ENCODE measurements around the gene TAF4. TPM values are rescaled to one million over a fixed set of nuclear protein-coding genes. Genes with fewer than 3 reads are reported as not detected.
A peak's percentile ranks its signal among the peaks of the same experiment; 100 is the strongest.

TAF4 gene
- total and polyA plus RNA-seq, 2 of the 13 experiments (the other 11 are each of a cell fraction or from before 2014, with no cell fraction given), result 5.9 to 12.0 TPM

GRCh38 chr20:62043131-62043914 is 22.4 kb downstream of the TAF4 start (continued):
- TF ChIP-seq, protein P1, sequence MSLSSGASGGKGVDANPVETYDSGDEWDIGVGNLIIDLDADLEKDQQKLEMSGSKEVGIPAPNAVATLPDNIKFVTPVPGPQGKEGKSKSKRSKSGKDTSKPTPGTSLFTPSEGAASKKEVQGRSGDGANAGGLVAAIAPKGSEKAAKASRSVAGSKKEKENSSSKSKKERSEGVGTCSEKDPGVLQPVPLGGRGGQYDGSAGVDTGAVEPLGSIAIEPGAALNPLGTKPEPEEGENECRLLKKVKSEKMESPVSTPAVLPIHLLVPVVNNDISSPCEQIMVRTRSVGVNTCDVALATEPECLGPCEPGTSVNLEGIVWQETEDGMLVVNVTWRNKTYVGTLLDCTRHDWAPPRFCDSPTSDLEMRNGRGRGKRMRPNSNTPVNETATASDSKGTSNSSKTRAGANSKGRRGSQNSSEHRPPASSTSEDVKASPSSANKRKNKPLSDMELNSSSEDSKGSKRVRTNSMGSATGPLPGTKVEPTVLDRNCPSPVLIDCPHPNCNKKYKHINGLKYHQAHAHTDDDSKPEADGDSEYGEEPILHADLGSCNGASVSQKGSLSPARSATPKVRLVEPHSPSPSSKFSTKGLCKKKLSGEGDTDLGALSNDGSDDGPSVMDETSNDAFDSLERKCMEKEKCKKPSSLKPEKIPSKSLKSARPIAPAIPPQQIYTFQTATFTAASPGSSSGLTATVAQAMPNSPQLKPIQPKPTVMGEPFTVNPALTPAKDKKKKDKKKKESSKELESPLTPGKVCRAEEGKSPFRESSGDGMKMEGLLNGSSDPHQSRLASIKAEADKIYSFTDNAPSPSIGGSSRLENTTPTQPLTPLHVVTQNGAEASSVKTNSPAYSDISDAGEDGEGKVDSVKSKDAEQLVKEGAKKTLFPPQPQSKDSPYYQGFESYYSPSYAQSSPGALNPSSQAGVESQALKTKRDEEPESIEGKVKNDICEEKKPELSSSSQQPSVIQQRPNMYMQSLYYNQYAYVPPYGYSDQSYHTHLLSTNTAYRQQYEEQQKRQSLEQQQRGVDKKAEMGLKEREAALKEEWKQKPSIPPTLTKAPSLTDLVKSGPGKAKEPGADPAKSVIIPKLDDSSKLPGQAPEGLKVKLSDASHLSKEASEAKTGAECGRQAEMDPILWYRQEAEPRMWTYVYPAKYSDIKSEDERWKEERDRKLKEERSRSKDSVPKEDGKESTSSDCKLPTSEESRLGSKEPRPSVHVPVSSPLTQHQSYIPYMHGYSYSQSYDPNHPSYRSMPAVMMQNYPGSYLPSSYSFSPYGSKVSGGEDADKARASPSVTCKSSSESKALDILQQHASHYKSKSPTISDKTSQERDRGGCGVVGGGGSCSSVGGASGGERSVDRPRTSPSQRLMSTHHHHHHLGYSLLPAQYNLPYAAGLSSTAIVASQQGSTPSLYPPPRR (CRISPR knock-in tag; IDR thresholded peaks at IDR 0.05; ENCODE audit: borderline replicate concordance), result no peak
- TF ChIP-seq ATF7 (IDR thresholded peaks at IDR 0.05) (peak; percentile 94), ATF7 (CRISPR knock-in tag; IDR thresholded peaks at IDR 0.05) (peak; percentile 10; the same call in 1 of the 2 replicates), THAP7 (CRISPR knock-in tag; IDR thresholded peaks at IDR 0.05) (0 out of 2 replicates have a peak, but pooled peaks have one; percentile 42), FOXK1 (CRISPR knock-in tag; IDR thresholded peaks at IDR 0.05; ENCODE audit: borderline replicate concordance, low read depth) (peak; percentile 46; the same call in 1 of the 2 replicates), GTF3A (CRISPR knock-in tag; conservative IDR thresholded peaks at IDR 0.05) (no peak), ZFP37 (CRISPR knock-in tag; IDR thresholded peaks at IDR 0.05; ENCODE audit: borderline replicate concordance) (0 out of 2 replicates have a peak, but pooled peaks have one; percentile 31), CBX1 (IDR thresholded peaks at IDR 0.05; ENCODE audit: low read depth) (no peak), KDM4B (CRISPR knock-in tag; IDR thresholded peaks at IDR 0.05) (peak; percentile 92; the same call in 1 of the 2 replicates), RFXANK (CRISPR knock-in tag; IDR thresholded peaks at IDR 0.05) (peak; percentile 48; the same call in 1 of the 2 replicates), ZNF777 (CRISPR knock-in tag; IDR thresholded peaks at IDR 0.05) (peak; percentile 36; the same call in 1 of the 2 replicates), ZNF782 (CRISPR knock-in tag; IDR thresholded peaks at IDR 0.05; ENCODE audit: borderline replicate concordance) (no peak), CEBPG (CRISPR knock-in tag; IDR thresholded peaks at IDR 0.05) (peak; percentile 100)
- TF ChIP-seq, protein P2, sequence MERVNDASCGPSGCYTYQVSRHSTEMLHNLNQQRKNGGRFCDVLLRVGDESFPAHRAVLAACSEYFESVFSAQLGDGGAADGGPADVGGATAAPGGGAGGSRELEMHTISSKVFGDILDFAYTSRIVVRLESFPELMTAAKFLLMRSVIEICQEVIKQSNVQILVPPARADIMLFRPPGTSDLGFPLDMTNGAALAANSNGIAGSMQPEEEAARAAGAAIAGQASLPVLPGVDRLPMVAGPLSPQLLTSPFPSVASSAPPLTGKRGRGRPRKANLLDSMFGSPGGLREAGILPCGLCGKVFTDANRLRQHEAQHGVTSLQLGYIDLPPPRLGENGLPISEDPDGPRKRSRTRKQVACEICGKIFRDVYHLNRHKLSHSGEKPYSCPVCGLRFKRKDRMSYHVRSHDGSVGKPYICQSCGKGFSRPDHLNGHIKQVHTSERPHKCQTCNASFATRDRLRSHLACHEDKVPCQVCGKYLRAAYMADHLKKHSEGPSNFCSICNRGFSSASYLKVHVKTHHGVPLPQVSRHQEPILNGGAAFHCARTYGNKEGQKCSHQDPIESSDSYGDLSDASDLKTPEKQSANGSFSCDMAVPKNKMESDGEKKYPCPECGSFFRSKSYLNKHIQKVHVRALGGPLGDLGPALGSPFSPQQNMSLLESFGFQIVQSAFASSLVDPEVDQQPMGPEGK (CRISPR knock-in tag; IDR thresholded peaks at IDR 0.05), result peak; percentile 81
- TF ChIP-seq, protein P3, sequence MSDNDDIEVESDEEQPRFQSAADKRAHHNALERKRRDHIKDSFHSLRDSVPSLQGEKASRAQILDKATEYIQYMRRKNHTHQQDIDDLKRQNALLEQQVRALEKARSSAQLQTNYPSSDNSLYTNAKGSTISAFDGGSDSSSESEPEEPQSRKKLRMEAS (IDR thresholded peaks at IDR 0.05), result peak; percentile 42; the same call in 1 of the 2 replicates
- TF ChIP-seq, protein P4, sequence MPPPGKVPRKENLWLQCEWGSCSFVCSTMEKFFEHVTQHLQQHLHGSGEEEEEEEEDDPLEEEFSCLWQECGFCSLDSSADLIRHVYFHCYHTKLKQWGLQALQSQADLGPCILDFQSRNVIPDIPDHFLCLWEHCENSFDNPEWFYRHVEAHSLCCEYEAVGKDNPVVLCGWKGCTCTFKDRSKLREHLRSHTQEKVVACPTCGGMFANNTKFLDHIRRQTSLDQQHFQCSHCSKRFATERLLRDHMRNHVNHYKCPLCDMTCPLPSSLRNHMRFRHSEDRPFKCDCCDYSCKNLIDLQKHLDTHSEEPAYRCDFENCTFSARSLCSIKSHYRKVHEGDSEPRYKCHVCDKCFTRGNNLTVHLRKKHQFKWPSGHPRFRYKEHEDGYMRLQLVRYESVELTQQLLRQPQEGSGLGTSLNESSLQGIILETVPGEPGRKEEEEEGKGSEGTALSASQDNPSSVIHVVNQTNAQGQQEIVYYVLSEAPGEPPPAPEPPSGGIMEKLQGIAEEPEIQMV (CRISPR knock-in tag; IDR thresholded peaks at IDR 0.05; ENCODE audit: low read depth), result peak; percentile 31; the same call in 1 of the 2 replicates
- TF ChIP-seq, protein P5, sequence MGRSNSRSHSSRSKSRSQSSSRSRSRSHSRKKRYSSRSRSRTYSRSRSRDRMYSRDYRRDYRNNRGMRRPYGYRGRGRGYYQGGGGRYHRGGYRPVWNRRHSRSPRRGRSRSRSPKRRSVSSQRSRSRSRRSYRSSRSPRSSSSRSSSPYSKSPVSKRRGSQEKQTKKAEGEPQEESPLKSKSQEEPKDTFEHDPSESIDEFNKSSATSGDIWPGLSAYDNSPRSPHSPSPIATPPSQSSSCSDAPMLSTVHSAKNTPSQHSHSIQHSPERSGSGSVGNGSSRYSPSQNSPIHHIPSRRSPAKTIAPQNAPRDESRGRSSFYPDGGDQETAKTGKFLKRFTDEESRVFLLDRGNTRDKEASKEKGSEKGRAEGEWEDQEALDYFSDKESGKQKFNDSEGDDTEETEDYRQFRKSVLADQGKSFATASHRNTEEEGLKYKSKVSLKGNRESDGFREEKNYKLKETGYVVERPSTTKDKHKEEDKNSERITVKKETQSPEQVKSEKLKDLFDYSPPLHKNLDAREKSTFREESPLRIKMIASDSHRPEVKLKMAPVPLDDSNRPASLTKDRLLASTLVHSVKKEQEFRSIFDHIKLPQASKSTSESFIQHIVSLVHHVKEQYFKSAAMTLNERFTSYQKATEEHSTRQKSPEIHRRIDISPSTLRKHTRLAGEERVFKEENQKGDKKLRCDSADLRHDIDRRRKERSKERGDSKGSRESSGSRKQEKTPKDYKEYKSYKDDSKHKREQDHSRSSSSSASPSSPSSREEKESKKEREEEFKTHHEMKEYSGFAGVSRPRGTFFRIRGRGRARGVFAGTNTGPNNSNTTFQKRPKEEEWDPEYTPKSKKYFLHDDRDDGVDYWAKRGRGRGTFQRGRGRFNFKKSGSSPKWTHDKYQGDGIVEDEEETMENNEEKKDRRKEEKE (IDR thresholded peaks at IDR 0.05), result no peak

Measured in HepG2 (cell line).